GM18507 (cell line): Measurements from ENCODE around the gene MRI1.
"Not testable (repeated sequence)": the region's sequence is repeated elsewhere in the genome, so short reads cannot be mapped to it uniquely, and the experiment has no call there.

ENCODE experiments used
- DNase-seq: peaks from one replicate; pipeline ENCODE4 v3.0.0; 2011; ENCODE audit warnings: low read depth; ENCODE audit not compliant: insufficient read length; ENCODE audit errors: extremely low spot score
- FAIRE-seq: peaks from 2 replicates; lab custom pipeline; 2011; peaks lifted over from hg19 to GRCh38; lab: Jason Lieb, UNC

MRI1 gene

GRCh38 chr19:13764101-13764807, at the start of gene MRI1:
Gene MRI1, plus strand, starts transcription at chr19:13764522. Its CDS starts 67 bp downstream, at chr19:13764589.
- DNase-seq: peak; percentile 72
- peak; percentile 73 for FAIRE-seq

GRCh38 chr19:13717194-13717643, 47.1 kb upstream of the MRI1 start:
- FAIRE-seq: no peak
- no peak for DNase-seq

GRCh38 chr19:13718733-13719132, 45.6 kb upstream of the MRI1 start:
- DNase-seq (no peak), FAIRE-seq (no peak)

- FAIRE-seq (no peak), DNase-seq (no peak)
These were observed 42.2 kb upstream of the MRI1 start for GRCh38 chr19:13722146-13722545.

GRCh38 chr19:13723206-13723605, 41.1 kb upstream of the MRI1 start:
- no peak for DNase-seq
- no peak for FAIRE-seq

GRCh38 chr19:13726323-13726722, 38.0 kb upstream of the MRI1 start:
- DNase-seq: no peak
- no peak for FAIRE-seq

- FAIRE-seq: no peak
- DNase-seq: no peak
These were observed 36.5 kb upstream of the MRI1 start for GRCh38 chr19:13727798-13728197.

GRCh38 chr19:13729859-13730258, 34.5 kb upstream of the MRI1 start:
- FAIRE-seq: no peak

GRCh38 chr19:13731147-13731964, 33.0 kb upstream of the MRI1 start:
- DNase-seq (peak; percentile 95), FAIRE-seq (peak; percentile 91)

More at GRCh38 chr19:13729859-13730258, 34.5 kb upstream of the MRI1 start:
- no peak for DNase-seq

GRCh38 chr19:13732337-13732736, 32.0 kb upstream of the MRI1 start:
- DNase-seq: no peak
- no peak for FAIRE-seq

GRCh38 chr19:13734751-13735150, 29.6 kb upstream of the MRI1 start:
- FAIRE-seq: no peak
- no peak for DNase-seq

GRCh38 chr19:13738073-13738472, 26.2 kb upstream of the MRI1 start:
- DNase-seq (no peak), FAIRE-seq (no peak)

GRCh38 chr19:13741893-13742292, 22.4 kb upstream of the MRI1 start:
- no peak for FAIRE-seq

GRCh38 chr19:13742756-13743155, 21.6 kb upstream of the MRI1 start:
- no peak for FAIRE-seq

More at GRCh38 chr19:13741893-13742292, 22.4 kb upstream of the MRI1 start:
- DNase-seq: no peak

GRCh38 chr19:13744174-13744573, 20.1 kb upstream of the MRI1 start:
- no peak for DNase-seq
- no peak for FAIRE-seq

More at GRCh38 chr19:13742756-13743155, 21.6 kb upstream of the MRI1 start:
- DNase-seq: no peak

GRCh38 chr19:13747098-13747453, 17.2 kb upstream of the MRI1 start:
- DNase-seq (no peak), FAIRE-seq (no peak)

- DNase-seq: no peak
- FAIRE-seq: peak; percentile 18
These were observed 16.0 kb upstream of the MRI1 start for GRCh38 chr19:13748169-13748828.

- FAIRE-seq (no peak), DNase-seq (no peak)
These were observed 12.9 kb upstream of the MRI1 start for GRCh38 chr19:13751436-13751835.

GRCh38 chr19:13753622-13754021, 10.7 kb upstream of the MRI1 start:
- FAIRE-seq: not testable (repeated sequence)

GRCh38 chr19:13756210-13756609, 8.1 kb upstream of the MRI1 start:
- DNase-seq (no peak), FAIRE-seq (no peak)

More at GRCh38 chr19:13753622-13754021, 10.7 kb upstream of the MRI1 start:
- DNase-seq: not testable (repeated sequence)
